Ishikawa (cell line): ENCODE measurements around the gene BAZ2B.

Experiments used
- CEBPB ChIP-seq: IDR thresholded peaks from 2 replicates; pipeline ENCODE4 v1.6.1; 2012
- EGR1 ChIP-seq: IDR thresholded peaks from 2 replicates; pipeline ENCODE4 v1.6.1; 2012
- EP300 ChIP-seq: IDR thresholded peaks from 2 replicates; pipeline ENCODE4 v1.6.1; 2012; ENCODE audit warnings: borderline replicate concordance
- FOXM1 ChIP-seq: IDR thresholded peaks from 2 replicates; pipeline ENCODE4 v1.6.1; 2012; ENCODE audit warnings: low read depth, borderline replicate concordance
- MAX ChIP-seq: IDR thresholded peaks from 2 replicates; pipeline ENCODE4 v1.6.1; 2012
- RAD21 ChIP-seq: IDR thresholded peaks from 2 replicates; pipeline ENCODE4 v1.6.1; 2012; ENCODE audit warnings: low read depth
- REST ChIP-seq: IDR thresholded peaks from 2 replicates; pipeline ENCODE4 v1.6.1; 2012; ENCODE audit warnings: low read depth, mild to moderate bottlenecking
- TAF1 ChIP-seq: IDR thresholded peaks from 2 replicates; pipeline ENCODE4 v1.6.1; 2012; ENCODE audit warnings: low read depth, mild to moderate bottlenecking
- TEAD4 ChIP-seq: IDR thresholded peaks from 2 replicates; pipeline ENCODE4 v1.6.1; 2012
- TF ChIP-seq, protein P1 (sequence below): IDR thresholded peaks from 2 replicates; pipeline ENCODE4 v1.6.1; 2012

DNA sequence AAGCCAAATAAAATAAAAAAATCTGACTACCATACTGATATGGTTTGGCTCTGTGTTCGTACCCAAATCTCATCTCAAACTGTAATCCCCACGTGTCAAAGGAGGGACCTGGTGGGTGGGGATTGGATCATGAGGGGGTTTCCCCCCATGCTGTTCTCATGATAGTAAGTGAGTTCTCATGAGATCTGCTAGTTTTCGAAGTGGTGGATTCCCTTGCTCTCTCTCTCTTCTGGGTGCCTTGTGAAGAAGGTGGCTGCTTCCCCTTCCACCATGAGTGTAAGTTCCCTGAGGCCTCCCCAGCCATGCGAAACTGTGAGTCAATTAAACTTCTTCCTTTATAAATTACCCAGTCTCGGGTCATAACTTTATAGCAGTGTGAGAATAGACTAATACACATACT, 206.1 kb downstream of the BAZ2B start:
- TF ChIP-seq RAD21 (no peak), REST (no peak), EP300 (no peak), TAF1 (no peak), FOXM1 (no peak), MAX (no peak), CEBPB (no peak), EGR1 (no peak), TEAD4 (no peak)
- TF ChIP-seq, protein P1, sequence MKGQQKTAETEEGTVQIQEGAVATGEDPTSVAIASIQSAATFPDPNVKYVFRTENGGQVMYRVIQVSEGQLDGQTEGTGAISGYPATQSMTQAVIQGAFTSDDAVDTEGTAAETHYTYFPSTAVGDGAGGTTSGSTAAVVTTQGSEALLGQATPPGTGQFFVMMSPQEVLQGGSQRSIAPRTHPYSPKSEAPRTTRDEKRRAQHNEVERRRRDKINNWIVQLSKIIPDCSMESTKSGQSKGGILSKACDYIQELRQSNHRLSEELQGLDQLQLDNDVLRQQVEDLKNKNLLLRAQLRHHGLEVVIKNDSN, result no peak
